ENCODE results near the gene KIF12. TPM values are rescaled to one million over a fixed set of nuclear protein-coding genes. Genes with fewer than 3 reads are reported as not detected.
A peak's percentile ranks its signal among the peaks of the same experiment; 100 is the strongest.

Gene KIF12
- total and polyA plus RNA-seq, 4 donors: 0.47 to 6.7 (median 4.8) TPM

GRCh38 chr9:114082017-114082762 lies 16.9 kb downstream of the KIF12 start:
- 47 to 48% methylated on average over 10 of the region's 10 CpGs for whole genome bisulfite sequencing, 2 donors
- Histone ChIP-seq H3K27ac (ENCODE audit: low read depth in 1 of 2, low read length in 1 of 2) (no peak overlapping the region), H3K4me3 (no peak overlapping the region)

DNA sequence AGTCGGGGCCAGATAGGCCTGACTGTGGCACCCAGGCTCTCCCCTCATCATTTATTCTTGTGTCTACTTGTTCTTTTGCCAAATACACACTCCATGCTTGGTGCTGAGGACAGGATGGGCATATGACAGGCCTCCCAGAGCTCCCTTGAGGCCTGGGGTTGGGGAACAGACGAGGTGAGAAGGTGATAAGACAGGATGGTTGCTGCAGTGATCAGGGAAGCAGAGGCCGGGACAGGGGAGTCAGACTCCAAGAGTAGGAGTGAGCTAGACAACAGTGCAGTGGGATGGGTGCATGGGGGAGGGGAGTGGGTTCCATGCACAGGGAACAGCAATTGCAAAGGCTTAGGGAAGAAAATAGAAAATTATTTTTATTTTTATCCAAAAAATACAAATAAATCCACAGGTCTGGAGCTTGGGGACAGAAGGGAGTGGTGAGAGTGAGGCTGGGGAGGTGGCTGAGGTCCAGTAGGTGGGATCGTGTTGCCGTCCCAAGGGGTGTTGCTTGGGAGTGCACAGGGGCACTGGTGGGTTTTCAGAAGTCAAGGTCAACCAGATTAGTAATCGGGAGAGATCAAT lies 17.6 kb downstream of the KIF12 start:
- Histone ChIP-seq H3K27me3 (ENCODE audit: control insufficient read depth in 3 of 3, insufficient read depth in 3 of 3, low read length in 2 of 3) (no peaks in the 10 kb centered on the region), H3K9me3 (ENCODE audit: control insufficient read depth in 4 of 4, insufficient read depth in 3 of 4, low read length in 3 of 4) (no peaks in the 10 kb centered on the region), H3K27ac (ENCODE audit: low read depth in 1 of 2, low read length in 1 of 2) (peak overlapping the region in 1 of 2 donors; percentile 5), H3K9ac (ENCODE audit: insufficient read depth in 1 of 2, low read length in 2 of 2) (no peak overlapping the region), H3K4me1 (ENCODE audit: control insufficient read depth in 5 of 5, insufficient read depth in 5 of 5, low read length in 5 of 5) (peaks cover 0 to 20% (median 4%) of the 10 kb centered on the region in 5 donors), H3K36me3 (ENCODE audit: control insufficient read depth in 4 of 4, insufficient read depth in 4 of 4, low read length in 4 of 4) (no peaks in the 10 kb centered on the region), H3K4me3 (no peak overlapping the region)
- 72 to 84% methylated on average over 6 of the region's 6 CpGs for WGBS, 2 donors
- no peak for DNase-seq
- no peak for TF ChIP-seq CTCF (IDR thresholded peaks at IDR 0.05; ENCODE audit: control extremely low read depth, extremely low read depth)
- ATAC-seq (ENCODE audit: insufficient read depth, low FRiP score): no peak

More at GRCh38 chr9:114082017-114082762, 16.9 kb downstream of the KIF12 start:
- Histone ChIP-seq H3K36me3 (ENCODE audit: control insufficient read depth in 4 of 4, insufficient read depth in 4 of 4, low read length in 4 of 4) (no peaks in the 10 kb centered on the region), H3K9ac (ENCODE audit: insufficient read depth in 1 of 2, low read length in 2 of 2) (no peak overlapping the region), H3K4me1 (ENCODE audit: control insufficient read depth in 5 of 5, insufficient read depth in 5 of 5, low read length in 5 of 5) (peaks cover 0 to 20% (median 4%) of the 10 kb centered on the region in 5 donors), H3K27me3 (ENCODE audit: control insufficient read depth in 3 of 3, insufficient read depth in 3 of 3, low read length in 2 of 3) (no peaks in the 10 kb centered on the region), H3K9me3 (ENCODE audit: control insufficient read depth in 4 of 4, insufficient read depth in 3 of 4, low read length in 3 of 4) (no peaks in the 10 kb centered on the region)
- ATAC-seq (ENCODE audit: insufficient read depth, low FRiP score): peak; percentile 66
- DNase-seq: peak; percentile 93 to 96 (median 95)
- peak; percentile 57 for TF ChIP-seq CTCF (IDR thresholded peaks at IDR 0.05; ENCODE audit: control extremely low read depth, extremely low read depth)

GRCh38 chr9:114080773-114081440 lies 18.2 kb downstream of the KIF12 start:
- H3K9me3 ChIP-seq (ENCODE audit: control insufficient read depth in 4 of 4, insufficient read depth in 3 of 4, low read length in 3 of 4): no peaks in the 10 kb centered on the region
- ATAC-seq (ENCODE audit: insufficient read depth, low FRiP score) (peak; percentile 43), DNase-seq (peak; percentile 71 to 87 (median 75))
- H3K36me3 ChIP-seq (ENCODE audit: control insufficient read depth in 4 of 4, insufficient read depth in 4 of 4, low read length in 4 of 4): no peaks in the 10 kb centered on the region
- H3K4me3 ChIP-seq: no peak overlapping the region
- 72 to 83% methylated on average over 7 of the region's 7 CpGs for WGBS, 2 donors
- no peak overlapping the region for H3K9ac ChIP-seq (ENCODE audit: insufficient read depth in 1 of 2, low read length in 2 of 2)
- H3K27me3 ChIP-seq (ENCODE audit: control insufficient read depth in 3 of 3, insufficient read depth in 3 of 3, low read length in 2 of 3): no peaks in the 10 kb centered on the region
- no peak for TF ChIP-seq CTCF (IDR thresholded peaks at IDR 0.05; ENCODE audit: control extremely low read depth, extremely low read depth)
- H3K27ac ChIP-seq (ENCODE audit: low read depth in 1 of 2, low read length in 1 of 2): peak overlapping the region in 1 of 2 donors; percentile 5
- H3K4me1 ChIP-seq (ENCODE audit: control insufficient read depth in 5 of 5, insufficient read depth in 5 of 5, low read length in 5 of 5): peaks cover 0 to 20% (median 4%) of the 10 kb centered on the region in 5 donors
